H1 (cell line): ENCODE data around the gene ATG7. TPM values are rescaled to one million over a fixed set of nuclear protein-coding genes. Genes with fewer than 3 reads are reported as not detected.

Experiments
- BRCA1 ChIP-seq: IDR thresholded peaks from 2 replicates; pipeline ENCODE4 v1.6.1; 2012; ENCODE audit warnings: low read depth, low read length, improper control_type of control experiment
- GABPA ChIP-seq: IDR thresholded peaks from 2 replicates; pipeline ENCODE4 v1.6.1; 2011; ENCODE audit warnings: mild to moderate bottlenecking, low read length, moderate library complexity, borderline replicate concordance; ENCODE audit not compliant: insufficient read depth
- KDM4A ChIP-seq: IDR thresholded peaks from one replicate; pipeline ENCODE4 v1.7.1; 2012; ENCODE audit warnings: low read depth, mild to moderate bottlenecking, moderate library complexity, low read length, inconsistent platforms; ENCODE audit not compliant: severe bottlenecking
- MAFK ChIP-seq: IDR thresholded peaks from 2 replicates; pipeline ENCODE4 v1.6.1; 2012; ENCODE audit warnings: low read depth, mild to moderate bottlenecking, improper control_type of control experiment, low read length
- polyA plus RNA-seq, 7 experiments: library from polyadenylated mRNA; depleted of rRNA in 3 of 7; stranded (reverse) in 5 of 7; unstranded in 2 of 7; fragments of >200 nt in 5 of 7; fragments of 200-250 nt in 2 of 7; gene quantifications; 1 replicate in 5 of 7; 2 replicates in 1 of 7; 4 replicates in 1 of 7; pipeline versions ENCODE4 v1.2.1 to v1.2.3, GENCODE V29; 2011 to 2013; ENCODE audit warnings: missing spikeins in 2 of 7, mixed read lengths in 2 of 7
- total RNA-seq: library from RNA; stranded (reverse); fragmentation: NEBNext Ultra II Directional; extraction: Animal tissue kit (Norgen Biotek cat#: 25700); gene quantifications from 2 replicates; pipeline ENCODE4 v1.2.1, GENCODE V29; 2021
- TF ChIP-seq, protein P1 (sequence below): fragments of 300-600 bp; sonication (generic); IDR thresholded peaks from 2 replicates; pipeline ENCODE4 v1.7.1; 2012; ENCODE audit warnings: low read length, moderate library complexity, mild to moderate bottlenecking, inconsistent platforms; ENCODE audit not compliant: insufficient replicate concordance
- TF ChIP-seq, protein P2 (sequence below), 3 experiments: IDR thresholded peaks; 1 replicate in 2 of 3; 2 replicates in 1 of 3; pipeline versions ENCODE4 v1.5.1 to v1.6.1; 2011; ENCODE audit warnings: low read length in 3 of 3, mild to moderate bottlenecking in 3 of 3, inconsistent platforms in 2 of 3, low read depth in 1 of 3, moderate library complexity in 1 of 3; ENCODE audit not compliant: insufficient read depth in 1 of 3; ENCODE audit errors: control extremely low read depth in 1 of 3

Gene ATG7
- total and polyA plus RNA-seq, 2 of the 8 experiments (the other 6 are each of a cell fraction or from before 2014, with no cell fraction given): 15.0 to 19.1 TPM

DNA sequence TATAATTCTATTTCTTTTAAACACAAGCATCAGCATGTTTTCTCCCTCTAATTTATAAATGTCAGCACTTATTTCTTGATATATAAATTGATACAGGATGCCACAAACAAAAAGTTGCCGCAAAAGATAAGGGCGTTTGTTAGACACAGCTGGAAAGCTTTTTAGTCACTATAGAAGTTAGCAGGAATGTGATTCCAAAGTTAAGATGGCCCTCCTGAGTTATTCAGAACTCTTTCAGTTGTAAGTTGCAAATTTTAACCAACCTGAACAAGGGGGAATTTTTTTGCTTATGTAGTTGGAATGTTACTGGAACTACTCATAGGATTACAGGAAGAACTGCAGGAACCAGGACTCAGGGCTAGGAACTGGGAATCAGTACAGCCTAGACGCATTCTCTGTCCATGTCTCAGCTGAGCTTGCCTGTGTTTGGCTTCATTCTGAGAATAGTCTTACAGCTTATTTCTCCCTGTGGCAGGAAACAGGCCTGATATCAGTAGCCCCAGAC, 205.3 kb downstream of the ATG7 start (continued):
- TF ChIP-seq, protein P1, sequence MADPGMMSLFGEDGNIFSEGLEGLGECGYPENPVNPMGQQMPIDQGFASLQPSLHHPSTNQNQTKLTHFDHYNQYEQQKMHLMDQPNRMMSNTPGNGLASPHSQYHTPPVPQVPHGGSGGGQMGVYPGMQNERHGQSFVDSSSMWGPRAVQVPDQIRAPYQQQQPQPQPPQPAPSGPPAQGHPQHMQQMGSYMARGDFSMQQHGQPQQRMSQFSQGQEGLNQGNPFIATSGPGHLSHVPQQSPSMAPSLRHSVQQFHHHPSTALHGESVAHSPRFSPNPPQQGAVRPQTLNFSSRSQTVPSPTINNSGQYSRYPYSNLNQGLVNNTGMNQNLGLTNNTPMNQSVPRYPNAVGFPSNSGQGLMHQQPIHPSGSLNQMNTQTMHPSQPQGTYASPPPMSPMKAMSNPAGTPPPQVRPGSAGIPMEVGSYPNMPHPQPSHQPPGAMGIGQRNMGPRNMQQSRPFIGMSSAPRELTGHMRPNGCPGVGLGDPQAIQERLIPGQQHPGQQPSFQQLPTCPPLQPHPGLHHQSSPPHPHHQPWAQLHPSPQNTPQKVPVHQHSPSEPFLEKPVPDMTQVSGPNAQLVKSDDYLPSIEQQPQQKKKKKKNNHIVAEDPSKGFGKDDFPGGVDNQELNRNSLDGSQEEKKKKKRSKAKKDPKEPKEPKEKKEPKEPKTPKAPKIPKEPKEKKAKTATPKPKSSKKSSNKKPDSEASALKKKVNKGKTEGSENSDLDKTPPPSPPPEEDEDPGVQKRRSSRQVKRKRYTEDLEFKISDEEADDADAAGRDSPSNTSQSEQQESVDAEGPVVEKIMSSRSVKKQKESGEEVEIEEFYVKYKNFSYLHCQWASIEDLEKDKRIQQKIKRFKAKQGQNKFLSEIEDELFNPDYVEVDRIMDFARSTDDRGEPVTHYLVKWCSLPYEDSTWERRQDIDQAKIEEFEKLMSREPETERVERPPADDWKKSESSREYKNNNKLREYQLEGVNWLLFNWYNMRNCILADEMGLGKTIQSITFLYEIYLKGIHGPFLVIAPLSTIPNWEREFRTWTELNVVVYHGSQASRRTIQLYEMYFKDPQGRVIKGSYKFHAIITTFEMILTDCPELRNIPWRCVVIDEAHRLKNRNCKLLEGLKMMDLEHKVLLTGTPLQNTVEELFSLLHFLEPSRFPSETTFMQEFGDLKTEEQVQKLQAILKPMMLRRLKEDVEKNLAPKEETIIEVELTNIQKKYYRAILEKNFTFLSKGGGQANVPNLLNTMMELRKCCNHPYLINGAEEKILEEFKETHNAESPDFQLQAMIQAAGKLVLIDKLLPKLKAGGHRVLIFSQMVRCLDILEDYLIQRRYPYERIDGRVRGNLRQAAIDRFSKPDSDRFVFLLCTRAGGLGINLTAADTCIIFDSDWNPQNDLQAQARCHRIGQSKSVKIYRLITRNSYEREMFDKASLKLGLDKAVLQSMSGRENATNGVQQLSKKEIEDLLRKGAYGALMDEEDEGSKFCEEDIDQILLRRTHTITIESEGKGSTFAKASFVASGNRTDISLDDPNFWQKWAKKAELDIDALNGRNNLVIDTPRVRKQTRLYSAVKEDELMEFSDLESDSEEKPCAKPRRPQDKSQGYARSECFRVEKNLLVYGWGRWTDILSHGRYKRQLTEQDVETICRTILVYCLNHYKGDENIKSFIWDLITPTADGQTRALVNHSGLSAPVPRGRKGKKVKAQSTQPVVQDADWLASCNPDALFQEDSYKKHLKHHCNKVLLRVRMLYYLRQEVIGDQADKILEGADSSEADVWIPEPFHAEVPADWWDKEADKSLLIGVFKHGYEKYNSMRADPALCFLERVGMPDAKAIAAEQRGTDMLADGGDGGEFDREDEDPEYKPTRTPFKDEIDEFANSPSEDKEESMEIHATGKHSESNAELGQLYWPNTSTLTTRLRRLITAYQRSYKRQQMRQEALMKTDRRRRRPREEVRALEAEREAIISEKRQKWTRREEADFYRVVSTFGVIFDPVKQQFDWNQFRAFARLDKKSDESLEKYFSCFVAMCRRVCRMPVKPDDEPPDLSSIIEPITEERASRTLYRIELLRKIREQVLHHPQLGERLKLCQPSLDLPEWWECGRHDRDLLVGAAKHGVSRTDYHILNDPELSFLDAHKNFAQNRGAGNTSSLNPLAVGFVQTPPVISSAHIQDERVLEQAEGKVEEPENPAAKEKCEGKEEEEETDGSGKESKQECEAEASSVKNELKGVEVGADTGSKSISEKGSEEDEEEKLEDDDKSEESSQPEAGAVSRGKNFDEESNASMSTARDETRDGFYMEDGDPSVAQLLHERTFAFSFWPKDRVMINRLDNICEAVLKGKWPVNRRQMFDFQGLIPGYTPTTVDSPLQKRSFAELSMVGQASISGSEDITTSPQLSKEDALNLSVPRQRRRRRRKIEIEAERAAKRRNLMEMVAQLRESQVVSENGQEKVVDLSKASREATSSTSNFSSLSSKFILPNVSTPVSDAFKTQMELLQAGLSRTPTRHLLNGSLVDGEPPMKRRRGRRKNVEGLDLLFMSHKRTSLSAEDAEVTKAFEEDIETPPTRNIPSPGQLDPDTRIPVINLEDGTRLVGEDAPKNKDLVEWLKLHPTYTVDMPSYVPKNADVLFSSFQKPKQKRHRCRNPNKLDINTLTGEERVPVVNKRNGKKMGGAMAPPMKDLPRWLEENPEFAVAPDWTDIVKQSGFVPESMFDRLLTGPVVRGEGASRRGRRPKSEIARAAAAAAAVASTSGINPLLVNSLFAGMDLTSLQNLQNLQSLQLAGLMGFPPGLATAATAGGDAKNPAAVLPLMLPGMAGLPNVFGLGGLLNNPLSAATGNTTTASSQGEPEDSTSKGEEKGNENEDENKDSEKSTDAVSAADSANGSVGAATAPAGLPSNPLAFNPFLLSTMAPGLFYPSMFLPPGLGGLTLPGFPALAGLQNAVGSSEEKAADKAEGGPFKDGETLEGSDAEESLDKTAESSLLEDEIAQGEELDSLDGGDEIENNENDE: no peak
- no peak for TF ChIP-seq KDM4A
- TF ChIP-seq BRCA1: no peak
- no peak for TF ChIP-seq GABPA
- TF ChIP-seq MAFK: no peak
- TF ChIP-seq, protein P2, sequence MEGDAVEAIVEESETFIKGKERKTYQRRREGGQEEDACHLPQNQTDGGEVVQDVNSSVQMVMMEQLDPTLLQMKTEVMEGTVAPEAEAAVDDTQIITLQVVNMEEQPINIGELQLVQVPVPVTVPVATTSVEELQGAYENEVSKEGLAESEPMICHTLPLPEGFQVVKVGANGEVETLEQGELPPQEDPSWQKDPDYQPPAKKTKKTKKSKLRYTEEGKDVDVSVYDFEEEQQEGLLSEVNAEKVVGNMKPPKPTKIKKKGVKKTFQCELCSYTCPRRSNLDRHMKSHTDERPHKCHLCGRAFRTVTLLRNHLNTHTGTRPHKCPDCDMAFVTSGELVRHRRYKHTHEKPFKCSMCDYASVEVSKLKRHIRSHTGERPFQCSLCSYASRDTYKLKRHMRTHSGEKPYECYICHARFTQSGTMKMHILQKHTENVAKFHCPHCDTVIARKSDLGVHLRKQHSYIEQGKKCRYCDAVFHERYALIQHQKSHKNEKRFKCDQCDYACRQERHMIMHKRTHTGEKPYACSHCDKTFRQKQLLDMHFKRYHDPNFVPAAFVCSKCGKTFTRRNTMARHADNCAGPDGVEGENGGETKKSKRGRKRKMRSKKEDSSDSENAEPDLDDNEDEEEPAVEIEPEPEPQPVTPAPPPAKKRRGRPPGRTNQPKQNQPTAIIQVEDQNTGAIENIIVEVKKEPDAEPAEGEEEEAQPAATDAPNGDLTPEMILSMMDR (IDR thresholded peaks at IDR 0.05; ENCODE audit: control extremely low read depth in 1 of 3, insufficient read depth in 1 of 3, low read depth in 1 of 3, low read length in 3 of 3): no peak
